Islet precursor cell (in vitro differentiated cells): ENCODE results near the gene STON1.
A peak's percentile ranks its signal among the peaks of the same experiment; 100 is the strongest.

Experiments
- DNase-seq: peaks from one replicate; pipeline ENCODE4 v3.0.0-alpha.2; 2018

Gene STON1

GRCh38 chr2:48626047-48626446 is 96.1 kb downstream of the STON1 start:
- DNase-seq: no peak

- DNase-seq: peak; percentile 59
These were observed 103.2 kb downstream of the STON1 start for GRCh38 chr2:48633143-48633542.

- peak; percentile 62 for DNase-seq
These were observed 105.8 kb downstream of the STON1 start for GRCh38 chr2:48635786-48636185.

- no peak for DNase-seq
These were observed 108.3 kb downstream of the STON1 start for GRCh38 chr2:48638261-48638660.
